GM12878 (cell line): Measurements from ENCODE around the gene ING5. TPM values are rescaled to one million over a fixed set of nuclear protein-coding genes. Genes with fewer than 3 reads are reported as not detected.

Source experiments
- ATAC-seq: fragments of 200-7000 bp; cut with Tn5 transposase; 3 replicates; pipeline ENCODE4 v1.9.1; 2020; ENCODE audit warnings: mild to moderate bottlenecking, moderate library complexity
- BruUV-seq: library from RNA; stranded (reverse); fragments of 400-500 nt; replicated peaks from 2 replicates; lab custom pipeline; 2021; lab: Mats Ljungman, UMichigan
- CTCF ChIA-PET: fragments of 300-600 bp; sonication (Branson Sonifier 250); formaldehyde crosslinking; extraction: SDS; loops from one replicate; lab custom pipeline; 2021; ENCODE audit warnings: inconsistent platforms; lab: Yijun Ruan, JAX
- POLR2A ChIA-PET: fragments of 350-600 bp; formaldehyde crosslinking; extraction: SDS; loops from one replicate; lab custom pipeline; 2021; ENCODE audit warnings: inconsistent platforms; lab: Charles Lee
- RAD21 ChIA-PET: fragments of 300-600 bp; sonication (Branson Sonifier 250); formaldehyde crosslinking; loops from one replicate; lab custom pipeline; 2023; ENCODE audit warnings: antibody characterized with exemption; ENCODE audit not compliant: unreplicated experiment; lab: Charles Lee
- SMC1A ChIA-PET: fragments of 300-600 bp; sonication (Branson Sonifier 250); formaldehyde crosslinking; loops from one replicate; lab custom pipeline; 2023; ENCODE audit not compliant: unreplicated experiment, uncharacterized antibody; lab: Charles Lee
- DNase-seq: peaks from one replicate; pipeline ENCODE4 v3.0.0-alpha.2; 2011; ENCODE audit warnings: low read depth, low spot score
- FAIRE-seq: peaks from 3 replicates; lab custom pipeline; 2011; peaks lifted over from hg19 to GRCh38; lab: Jason Lieb, UNC
- H2AFZ ChIP-seq: 2 replicates; pipeline ENCODE4 v1.6.0; 2011; ENCODE audit warnings: low read depth, low read length, control low read depth; ENCODE audit not compliant: control insufficient read depth
- H3K27ac ChIP-seq: 2 replicates; pipeline ENCODE4 v1.5.1; 2011; ENCODE audit warnings: control low read depth; ENCODE audit not compliant: control insufficient read depth, insufficient read depth
- H3K27me3 ChIP-seq, 2 experiments: replicated peaks in 1 of 2; 2 replicates each; pipeline versions ENCODE4 v1.6.0 to v1.6.1; 2011; ENCODE audit warnings: low read length in 1 of 2; ENCODE audit not compliant: control insufficient read depth in 2 of 2, insufficient read depth in 2 of 2
- H3K36me3 ChIP-seq, 2 experiments: 2 replicates each; pipeline ENCODE4 v1.5.1; 2011; ENCODE audit warnings: low read length in 1 of 2; ENCODE audit not compliant: control insufficient read depth in 2 of 2, insufficient read depth in 2 of 2
- H3K4me1 ChIP-seq: 2 replicates; pipeline ENCODE4 v1.6.1; 2011; ENCODE audit warnings: mild to moderate bottlenecking, low read length, moderate library complexity, mixed read lengths; ENCODE audit not compliant: control insufficient read depth, insufficient read depth
- H3K4me2 ChIP-seq: 2 replicates; pipeline ENCODE4 v1.6.0; 2011; ENCODE audit warnings: control low read depth; ENCODE audit not compliant: control insufficient read depth, insufficient read depth
- H3K4me3 ChIP-seq: fragments of 200-600 bp; sonication (generic); 2 replicates; pipeline ENCODE4 v1.5.1; 2016
- H3K79me2 ChIP-seq: 2 replicates; pipeline ENCODE4 v1.6.0; 2011; ENCODE audit warnings: low read length; ENCODE audit not compliant: control insufficient read depth, insufficient read depth
- H3K9ac ChIP-seq: 2 replicates; pipeline ENCODE4 v1.8.0; 2011; ENCODE audit warnings: low read length, control low read depth, mixed read lengths; ENCODE audit not compliant: control insufficient read depth, insufficient read depth
- H3K9me3 ChIP-seq: replicated peaks from 3 replicates; pipeline ENCODE4 v1.5.1; 2011; ENCODE audit warnings: mild to moderate bottlenecking, low read length; ENCODE audit not compliant: control insufficient read depth, insufficient read depth
- H4K20me1 ChIP-seq: 2 replicates; pipeline ENCODE4 v1.6.0; 2011; ENCODE audit not compliant: control insufficient read depth, insufficient read depth
- CTCF ChIP-seq, 3 experiments: IDR thresholded peaks in 2 of 3; conservative IDR thresholded peaks in 1 of 3; 2 replicates each; pipeline ENCODE4 v1.5.1; 2011; ENCODE audit warnings: low read depth in 3 of 3, low read length in 3 of 3, mild to moderate bottlenecking in 3 of 3, control low read depth in 2 of 3, moderate library complexity in 2 of 3, inconsistent platforms in 1 of 3, mixed read lengths in 1 of 3; ENCODE audit not compliant: control insufficient read depth in 2 of 3, insufficient read depth in 1 of 3; ENCODE audit errors: extremely low read depth in 1 of 3
- HDAC6 ChIP-seq: fragments of 200-600 bp; sonication (generic); IDR thresholded peaks from one replicate; pipeline ENCODE4 v1.8.0; 2017; ENCODE audit warnings: antibody characterized with exemption; ENCODE audit not compliant: unreplicated experiment
- MTA3 ChIP-seq: IDR thresholded peaks from 2 replicates; pipeline ENCODE4 v1.6.1; 2012; ENCODE audit warnings: low read length, inconsistent platforms, borderline replicate concordance
- POLR2A ChIP-seq: IDR thresholded peaks from 2 replicates; pipeline ENCODE4 v1.6.1; 2011; ENCODE audit warnings: low read depth, mild to moderate bottlenecking, low read length
- WGBS: methylation state at CpG from one replicate; pipeline ENCODE4 v1.1.6; 2016; ENCODE audit warnings: low lambda C conversion rate; ENCODE audit not compliant: insufficient replicate concordance, insufficient coverage; ENCODE audit errors: missing lambda C conversion rate; 5-methylcytosine and 5-hydroxymethylcytosine counted together
- in situ Hi-C: fragments of 300-500 bp; cut with MboI; formaldehyde crosslinking; loops from 9 replicates; pipeline ENCODE4 v1.14.3; 2018; ENCODE audit warnings: mixed read lengths
- intact Hi-C: fragments of 100-400 bp; cut with micrococcal nuclease; formaldehyde crosslinking; loops from one replicate; pipeline ENCODE4 v1.14.2; 2022; ENCODE audit not compliant: unreplicated experiment
- polyA plus RNA-seq, 11 experiments: library from polyadenylated mRNA; depleted of rRNA in 4 of 11; unstranded in 6 of 11; stranded (reverse) in 5 of 11; fragments of >200 nt; fragmentation: Nextera tagmentation in 4 of 11; fragmentation: Illumina TruSeq in 1 of 11; extraction: Ambion mirVana in 4 of 11; extraction: Trizol in 1 of 11; gene quantifications; 1 replicate in 1 of 11; 2 replicates in 10 of 11; pipeline versions ENCODE4 v1.2.1 to v1.2.3, GENCODE V29; 2011 to 2016; ENCODE audit warnings: inconsistent platforms in 2 of 11, missing spikeins in 2 of 11, low read depth in 1 of 11
- total RNA-seq, 4 experiments: library from RNA; depleted of rRNA in 3 of 4; stranded (reverse); fragments of >200 nt in 3 of 4; fragmentation: Illumina TruSeq in 1 of 4; extraction: Trizol in 1 of 4; gene quantifications; 2 replicates each; pipeline versions ENCODE4 v1.2.1 to v1.2.3, GENCODE V29; 2013 to 2021

The ING5 gene
- total and polyA plus RNA-seq, 10 of the 15 experiments (the other 5 are each of a cell fraction or from before 2014, with no cell fraction given): 10.0 to 46.1 (median 27.2) TPM

GRCh38 chr2:241673797-241674725 lies 27.8 kb upstream of the ING5 start:
- H3K27me3 ChIP-seq: no peaks in the 10 kb centered on the region
- in situ Hi-C loops: no loop called here
- no peak overlapping the region for H3K9ac ChIP-seq
- no peak overlapping the region for H3K4me3 ChIP-seq
- H2AFZ ChIP-seq: no peak overlapping the region
- DNase-seq (no peak), FAIRE-seq (no peak), ATAC-seq (peak; percentile 49)
- no peaks in the 10 kb centered on the region for H3K79me2 ChIP-seq
- WGBS: 86% methylated on average over 21 of the region's 21 CpGs
- peaks cover 0 to 10% of the 10 kb centered on the region in 2 experiments; a peak in 3 of 4 replicates for H3K36me3 ChIP-seq
- ChIA-PET RAD21 (no interaction called here), POLR2A (no interaction called here), CTCF (interaction anchor here (0.5 kb wide), 1 partner anchor 31 kb away, joined by 4 read pairs; no protein-coding TSS in a partner anchor), SMC1A (no interaction called here)
- H4K20me1 ChIP-seq: no peaks in the 10 kb centered on the region
- no peak overlapping the region for H3K27ac ChIP-seq
- H3K9me3 ChIP-seq: no peaks in the 10 kb centered on the region
- H3K4me2 ChIP-seq: no peak overlapping the region
- no TSS peak for BruUV-seq
- TF ChIP-seq MTA3 (0 out of 2 replicates have a peak, but pooled peaks have one; percentile 16), POLR2A (peak; percentile 4), CTCF (IDR thresholded peaks at IDR 0.05 in 2 of 3, conservative IDR thresholded peaks at IDR 0.05 in 1 of 3; ENCODE audit: control insufficient read depth in 2 of 3, extremely low read depth in 1 of 3, insufficient read depth in 1 of 3, low read depth in 3 of 3, low read length in 3 of 3) (no peak), HDAC6 (no peak)
- TF ChIP-seq, all 136 proteins: peak for 2
- intact Hi-C loops: no loop called here
- H3K4me1 ChIP-seq: no peaks in the 10 kb centered on the region
